SK-N-MC (cell line): Measurements from ENCODE around the gene RAB11FIP3.

Experiments
- EZH2 ChIP-seq: fragments of 200-600 bp; sonication (generic); IDR thresholded peaks from one replicate; pipeline ENCODE4 v1.6.1; 2017; ENCODE audit warnings: antibody characterized with exemption
- FOXP2 ChIP-seq: optimal IDR thresholded peaks from 2 replicates; pipeline ENCODE3; 2011; ENCODE audit warnings: mild to moderate bottlenecking, moderate library complexity; ENCODE audit not compliant: insufficient read depth; ENCODE audit errors: extremely low read length, control extremely low read depth
- POLR2AphosphoS5 ChIP-seq: IDR thresholded peaks from 2 replicates; pipeline ENCODE4 v1.6.1; 2012; ENCODE audit warnings: mild to moderate bottlenecking, low read depth, low read length, borderline replicate concordance

DNA sequence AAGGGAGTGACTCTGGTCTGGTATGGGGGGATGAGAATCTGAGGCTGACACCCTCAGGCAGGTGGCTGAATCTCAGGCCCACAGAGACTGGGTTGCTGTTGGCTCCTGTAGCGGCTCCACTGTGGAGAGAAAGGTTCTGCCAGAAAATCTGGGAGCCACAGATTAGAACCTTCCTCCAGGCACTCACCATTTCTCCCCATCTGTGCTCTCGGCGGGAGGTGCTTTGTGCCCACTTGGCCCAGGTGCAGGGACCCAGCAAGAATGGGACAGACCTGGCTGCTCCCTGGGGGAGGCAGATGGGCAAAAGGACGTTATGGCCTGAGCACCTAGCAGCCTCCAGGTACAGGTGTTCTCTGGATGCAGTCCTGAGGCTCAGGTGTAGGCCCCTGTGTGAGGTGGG lies 20.1 kb downstream of the RAB11FIP3 start:
- no peak for TF ChIP-seq POLR2AphosphoS5
- TF ChIP-seq EZH2, result no peak
- no peak for TF ChIP-seq FOXP2
